SIG-M5 treated with dmso at 0.1 percent for 504 hours (cell line): ENCODE results near the gene ARHGAP10.

Experiments used
- DNase-seq: peaks from one replicate; lab custom pipeline; 2025; ENCODE audit not compliant: unreplicated experiment; lab: John Stamatoyannopoulos, UW

Gene ARHGAP10

GRCh38 chr4:147823130-147823529 lies 91.2 kb downstream of the ARHGAP10 start:
- no peak for DNase-seq

GRCh38 chr4:147824316-147824715 lies 92.4 kb downstream of the ARHGAP10 start:
- DNase-seq: no peak

GRCh38 chr4:147824884-147825283 lies 93.0 kb downstream of the ARHGAP10 start:
- DNase-seq: no peak

- DNase-seq: peak; percentile 47
These were observed 93.8 kb downstream of the ARHGAP10 start for GRCh38 chr4:147825451-147826287.

GRCh38 chr4:147826288-147826646 lies 94.4 kb downstream of the ARHGAP10 start:
- DNase-seq: no peak

- DNase-seq: no peak
These were observed 96.5 kb downstream of the ARHGAP10 start for GRCh38 chr4:147828331-147828905.

GRCh38 chr4:147829401-147830101 lies 97.7 kb downstream of the ARHGAP10 start:
- no peak for DNase-seq

GRCh38 chr4:147830102-147830463 lies 98.2 kb downstream of the ARHGAP10 start:
- no peak for DNase-seq

GRCh38 chr4:147830987-147831386 lies 99.1 kb downstream of the ARHGAP10 start:
- peak; percentile 4 for DNase-seq

GRCh38 chr4:147831551-147832171 lies 99.8 kb downstream of the ARHGAP10 start:
- DNase-seq: peak; percentile 89

GRCh38 chr4:147833254-147833653 lies 101.4 kb downstream of the ARHGAP10 start:
- DNase-seq: no peak

- no peak for DNase-seq
These were observed 101.9 kb downstream of the ARHGAP10 start for GRCh38 chr4:147833741-147834140.

- DNase-seq: no peak
These were observed 102.6 kb downstream of the ARHGAP10 start for GRCh38 chr4:147834480-147834879.

GRCh38 chr4:147836807-147837206 lies 104.9 kb downstream of the ARHGAP10 start:
- DNase-seq: no peak

GRCh38 chr4:147837435-147837834 lies 105.5 kb downstream of the ARHGAP10 start:
- DNase-seq: peak; percentile 25

- no peak for DNase-seq
These were observed 106.0 kb downstream of the ARHGAP10 start for GRCh38 chr4:147837854-147838253.

GRCh38 chr4:147839200-147839599 lies 107.3 kb downstream of the ARHGAP10 start:
- no peak for DNase-seq

GRCh38 chr4:147839663-147840062 lies 107.8 kb downstream of the ARHGAP10 start:
- no peak for DNase-seq

GRCh38 chr4:147840838-147841738 lies 109.2 kb downstream of the ARHGAP10 start:
- peak; percentile 13 for DNase-seq

- DNase-seq: no peak
These were observed 110.7 kb downstream of the ARHGAP10 start for GRCh38 chr4:147842573-147842972.

- peak; percentile 10 for DNase-seq
These were observed 111.3 kb downstream of the ARHGAP10 start for GRCh38 chr4:147843162-147843561.
